NCI-H187 treated with DMSO at 0.1 percent for 48 hours (cell line): ENCODE measurements around the gene PLA2G2C.

Experiments
- DNase-seq: peaks from one replicate; lab custom pipeline; 2025; lab: John Stamatoyannopoulos, UW

PLA2G2C gene

DNA sequence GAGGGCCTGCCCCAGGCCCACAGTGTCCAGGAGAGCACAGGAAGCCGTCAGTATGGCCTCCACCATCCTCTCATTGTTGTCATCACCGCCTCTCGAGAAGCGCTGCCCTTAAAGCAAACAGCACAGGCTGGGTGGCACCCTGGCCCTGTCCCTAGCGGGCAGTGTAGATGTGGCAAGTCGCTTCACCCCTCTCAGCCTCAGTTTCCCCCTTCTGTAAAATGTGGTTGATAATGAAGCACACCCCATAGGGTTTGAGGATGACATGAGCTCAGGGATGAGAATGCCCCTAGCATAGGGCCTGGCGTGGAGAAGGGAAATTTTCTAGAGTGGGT is 33.8 kb downstream of the PLA2G2C start:
- DNase-seq, result no peak

GRCh38 chr1:20151906-20152598 is 34.3 kb downstream of the PLA2G2C start:
- DNase-seq, result peak; percentile 3

DNA sequence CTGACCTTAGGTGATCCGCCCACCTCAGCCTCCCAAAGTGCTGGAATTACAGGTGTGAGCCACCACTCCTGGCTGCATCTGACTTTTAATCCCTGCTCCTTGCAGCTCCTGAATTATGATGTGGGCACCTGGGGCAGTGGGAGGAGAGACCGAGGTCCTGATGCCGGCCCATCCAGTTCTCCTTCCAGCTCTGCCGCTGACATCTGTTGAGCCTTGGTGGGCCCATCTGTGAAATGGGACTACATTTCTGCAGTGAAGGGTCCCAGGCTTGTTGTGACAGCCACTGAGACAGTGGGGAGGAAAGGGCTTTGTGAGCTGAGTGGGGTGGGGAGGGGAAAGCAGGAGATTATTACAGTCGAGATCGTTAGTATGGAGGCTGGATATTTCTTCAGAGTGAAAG is 35.3 kb downstream of the PLA2G2C start:
- DNase-seq, result no peak

- no peak for DNase-seq
Observed at GRCh38 chr1:20150326-20150705, 36.0 kb downstream of the PLA2G2C start.

- no peak for DNase-seq
Observed at GRCh38 chr1:20149601-20150325, 36.6 kb downstream of the PLA2G2C start.

DNA sequence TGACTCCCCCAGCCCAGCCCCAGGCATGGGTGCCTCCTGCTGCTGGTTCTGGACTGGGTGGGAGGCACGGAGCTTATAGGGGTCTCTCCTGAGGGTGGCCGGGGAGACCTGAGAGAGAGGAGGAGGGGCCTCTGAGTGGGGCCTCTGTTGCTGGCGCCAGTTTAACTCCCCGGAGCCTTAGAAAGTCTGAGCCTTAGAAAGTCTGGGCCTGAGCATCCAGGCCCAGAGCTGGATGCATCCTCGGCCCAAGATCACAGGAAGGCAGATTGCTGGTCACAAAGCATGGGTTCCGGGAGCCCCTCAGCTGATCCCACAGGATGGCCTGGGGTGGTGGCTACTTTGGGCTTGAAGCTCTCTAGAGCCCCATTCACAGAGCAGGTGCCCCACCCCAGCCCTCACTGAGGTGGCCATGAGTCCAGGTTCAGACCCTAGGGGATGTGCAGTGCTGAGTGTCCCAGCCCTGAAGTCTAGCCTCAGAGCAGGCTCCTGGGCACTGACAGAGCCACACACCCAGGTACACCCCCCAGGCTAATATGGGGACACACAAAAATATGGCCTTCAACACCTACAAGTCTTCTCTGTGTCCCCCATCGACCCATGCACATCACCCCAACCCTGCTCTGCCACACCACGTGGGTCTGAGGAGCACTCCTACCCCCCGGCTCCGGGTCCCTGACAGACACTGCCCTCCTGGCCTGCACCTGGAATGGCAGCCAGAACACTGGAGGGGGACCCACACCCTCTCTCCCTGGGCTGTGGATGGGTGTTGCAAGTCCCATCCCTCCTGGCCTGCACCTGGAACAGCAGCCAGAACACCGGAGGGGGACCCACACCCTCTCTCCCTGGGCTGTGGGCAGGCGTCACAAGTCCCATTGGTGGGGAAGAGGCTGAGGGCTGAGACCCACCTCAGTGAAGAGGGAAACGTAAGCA is 37.5 kb downstream of the PLA2G2C start:
- DNase-seq, result no peak

GRCh38 chr1:20147846-20148570 is 38.3 kb downstream of the PLA2G2C start:
- no peak for DNase-seq

- DNase-seq, result no peak
Observed at GRCh38 chr1:20143734-20144565, 42.4 kb downstream of the PLA2G2C start.

GRCh38 chr1:20143318-20143717 is 43.0 kb downstream of the PLA2G2C start:
- no peak for DNase-seq

GRCh38 chr1:20142001-20142710 is 44.2 kb downstream of the PLA2G2C start:
- DNase-seq, result no peak

DNA sequence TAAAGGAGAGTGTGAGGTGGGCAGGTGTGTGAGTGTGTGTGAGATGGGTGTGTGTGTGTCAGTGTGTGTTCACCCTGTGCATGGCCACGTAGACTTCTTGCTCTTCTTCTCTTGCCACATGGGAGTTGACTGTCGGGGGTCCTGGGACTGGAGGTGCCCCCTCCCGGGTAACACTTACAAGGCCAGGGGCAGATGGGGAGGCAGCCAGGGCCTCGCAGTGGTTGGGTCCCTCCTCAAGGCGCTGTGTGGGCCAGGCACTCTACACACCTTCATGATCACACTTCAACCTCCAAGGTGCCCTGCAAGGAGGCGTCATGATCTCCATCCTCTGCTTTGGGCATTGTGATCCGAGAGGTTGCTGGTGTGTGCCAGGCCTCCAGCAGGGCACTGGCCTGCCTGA is 44.9 kb downstream of the PLA2G2C start:
- DNase-seq, result no peak

DNA sequence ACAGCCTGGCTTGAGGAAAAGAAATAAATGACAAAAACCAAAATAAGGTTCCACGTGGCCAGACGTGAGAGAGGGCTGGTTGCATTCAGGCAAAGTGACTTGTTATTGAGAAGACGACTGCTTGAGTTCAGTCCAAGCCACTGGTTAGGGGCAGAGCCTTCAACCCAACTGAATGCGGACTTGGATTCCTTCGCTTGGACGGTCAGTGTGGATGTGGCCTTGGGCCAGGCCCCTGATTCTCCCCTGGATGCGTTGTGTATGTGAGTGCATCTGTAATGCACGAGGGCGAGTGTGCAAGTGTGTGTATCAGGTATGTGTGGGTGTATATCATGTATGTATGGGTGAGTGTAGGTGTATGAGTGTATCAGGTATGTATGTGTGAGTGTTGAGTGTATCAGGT is 45.3 kb downstream of the PLA2G2C start:
- no peak for DNase-seq

- DNase-seq, result no peak
Observed at GRCh38 chr1:20139776-20140612, 46.3 kb downstream of the PLA2G2C start.

GRCh38 chr1:20138961-20139550 is 47.3 kb downstream of the PLA2G2C start, which contains the start of gene PLA2G2F:
Gene PLA2G2F (plus strand): TSS chr1:20139323. CDS start chr1:20139428, 105 bp downstream.
- no peak for DNase-seq

GRCh38 chr1:20138346-20138745 is 48.0 kb downstream of the PLA2G2C start:
- no peak for DNase-seq

DNA sequence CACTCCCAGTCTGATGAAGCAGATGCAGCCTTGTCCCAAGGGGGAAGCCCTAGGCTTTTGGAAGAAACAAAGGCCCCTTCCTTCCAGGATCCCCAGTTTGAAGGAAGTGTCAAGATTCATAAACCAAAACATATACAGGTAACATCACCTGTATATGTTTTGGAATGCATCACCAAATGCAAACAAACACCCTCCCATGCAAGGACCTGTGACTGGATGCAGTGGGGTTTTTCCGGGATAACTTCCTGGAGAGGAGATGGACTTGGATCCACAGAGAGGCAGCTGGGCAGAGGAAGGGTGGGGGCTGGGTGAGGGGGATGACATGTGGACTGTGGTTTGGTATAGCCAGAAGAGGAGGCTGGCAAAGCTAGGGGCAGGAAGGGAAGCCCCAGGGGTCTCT is 48.7 kb downstream of the PLA2G2C start:
- DNase-seq, result no peak

- no peak for DNase-seq
Observed at GRCh38 chr1:20137055-20137454, 49.3 kb downstream of the PLA2G2C start.

- no peak for DNase-seq
Observed at GRCh38 chr1:20136249-20136648, 50.1 kb downstream of the PLA2G2C start.

- DNase-seq, result no peak
Observed at GRCh38 chr1:20134995-20135394, 51.3 kb downstream of the PLA2G2C start.
